ENCODE measurements around the gene DLX1. TPM values are rescaled to one million over a fixed set of nuclear protein-coding genes. Genes with fewer than 3 reads are reported as not detected.

DLX1 gene
- total RNA-seq, 4 donors from 2014 or later, result not detected

DNA sequence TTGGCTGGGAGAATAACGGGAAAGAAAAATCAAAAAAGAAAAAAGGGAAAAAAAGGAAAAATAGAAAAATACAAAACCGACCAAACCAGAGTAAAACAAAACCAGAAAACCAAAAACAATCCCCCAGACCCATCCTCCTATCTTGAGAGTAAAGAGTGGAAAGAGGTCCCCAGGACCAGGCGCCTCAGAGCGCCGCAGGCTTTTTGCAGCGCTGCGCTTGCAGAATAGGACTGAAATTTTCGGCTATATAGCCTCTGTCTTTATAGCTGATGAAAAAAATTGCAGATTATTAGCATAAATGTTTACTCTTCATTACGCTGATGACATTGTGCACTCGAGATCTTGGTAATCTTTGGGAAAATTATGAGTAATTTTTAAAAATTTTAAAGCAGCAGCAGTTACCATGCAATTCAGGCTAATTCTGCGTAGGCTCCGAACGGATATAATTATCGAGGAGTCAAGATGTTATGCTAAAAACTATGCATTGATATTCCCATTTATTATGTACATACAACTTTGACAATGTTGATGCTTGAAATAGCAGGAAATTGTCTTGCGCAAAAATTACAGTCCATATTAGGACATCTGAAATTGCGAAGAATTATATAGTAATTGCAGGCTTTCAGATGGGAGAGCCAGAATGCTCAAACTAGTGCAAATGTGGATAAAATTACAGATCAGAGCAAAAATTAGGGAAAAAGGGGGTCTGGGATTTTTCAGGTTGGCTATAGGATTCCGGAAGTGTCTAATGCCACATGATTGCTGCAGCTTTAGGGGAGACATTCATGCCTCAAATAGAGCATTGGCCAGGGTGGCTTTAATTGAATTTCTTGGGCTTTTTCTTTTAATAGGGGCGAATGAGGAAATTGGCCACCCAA is 8.3 kb downstream of the DLX1 start:
- Histone ChIP-seq H3K9me3 (peaks cover 0 to 11% (median 0%) of the 10 kb centered on the region in 4 donors), H3K27ac (no peak overlapping the region), H3K4me1 (peaks cover 4 to 35% (median 20%) of the 10 kb centered on the region in 4 donors), H3K27me3 (peaks cover 0 to 98% of the 10 kb centered on the region in 2 donors), H3K4me3 (no peak overlapping the region), H3K36me3 (no peaks in the 10 kb centered on the region)
- TF ChIP-seq, protein P1, sequence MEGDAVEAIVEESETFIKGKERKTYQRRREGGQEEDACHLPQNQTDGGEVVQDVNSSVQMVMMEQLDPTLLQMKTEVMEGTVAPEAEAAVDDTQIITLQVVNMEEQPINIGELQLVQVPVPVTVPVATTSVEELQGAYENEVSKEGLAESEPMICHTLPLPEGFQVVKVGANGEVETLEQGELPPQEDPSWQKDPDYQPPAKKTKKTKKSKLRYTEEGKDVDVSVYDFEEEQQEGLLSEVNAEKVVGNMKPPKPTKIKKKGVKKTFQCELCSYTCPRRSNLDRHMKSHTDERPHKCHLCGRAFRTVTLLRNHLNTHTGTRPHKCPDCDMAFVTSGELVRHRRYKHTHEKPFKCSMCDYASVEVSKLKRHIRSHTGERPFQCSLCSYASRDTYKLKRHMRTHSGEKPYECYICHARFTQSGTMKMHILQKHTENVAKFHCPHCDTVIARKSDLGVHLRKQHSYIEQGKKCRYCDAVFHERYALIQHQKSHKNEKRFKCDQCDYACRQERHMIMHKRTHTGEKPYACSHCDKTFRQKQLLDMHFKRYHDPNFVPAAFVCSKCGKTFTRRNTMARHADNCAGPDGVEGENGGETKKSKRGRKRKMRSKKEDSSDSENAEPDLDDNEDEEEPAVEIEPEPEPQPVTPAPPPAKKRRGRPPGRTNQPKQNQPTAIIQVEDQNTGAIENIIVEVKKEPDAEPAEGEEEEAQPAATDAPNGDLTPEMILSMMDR (IDR thresholded peaks at IDR 0.05), result no peak
- no peak for TF ChIP-seq POLR2A (IDR thresholded peaks at IDR 0.05)
- DNase-seq, result no peak

DNA sequence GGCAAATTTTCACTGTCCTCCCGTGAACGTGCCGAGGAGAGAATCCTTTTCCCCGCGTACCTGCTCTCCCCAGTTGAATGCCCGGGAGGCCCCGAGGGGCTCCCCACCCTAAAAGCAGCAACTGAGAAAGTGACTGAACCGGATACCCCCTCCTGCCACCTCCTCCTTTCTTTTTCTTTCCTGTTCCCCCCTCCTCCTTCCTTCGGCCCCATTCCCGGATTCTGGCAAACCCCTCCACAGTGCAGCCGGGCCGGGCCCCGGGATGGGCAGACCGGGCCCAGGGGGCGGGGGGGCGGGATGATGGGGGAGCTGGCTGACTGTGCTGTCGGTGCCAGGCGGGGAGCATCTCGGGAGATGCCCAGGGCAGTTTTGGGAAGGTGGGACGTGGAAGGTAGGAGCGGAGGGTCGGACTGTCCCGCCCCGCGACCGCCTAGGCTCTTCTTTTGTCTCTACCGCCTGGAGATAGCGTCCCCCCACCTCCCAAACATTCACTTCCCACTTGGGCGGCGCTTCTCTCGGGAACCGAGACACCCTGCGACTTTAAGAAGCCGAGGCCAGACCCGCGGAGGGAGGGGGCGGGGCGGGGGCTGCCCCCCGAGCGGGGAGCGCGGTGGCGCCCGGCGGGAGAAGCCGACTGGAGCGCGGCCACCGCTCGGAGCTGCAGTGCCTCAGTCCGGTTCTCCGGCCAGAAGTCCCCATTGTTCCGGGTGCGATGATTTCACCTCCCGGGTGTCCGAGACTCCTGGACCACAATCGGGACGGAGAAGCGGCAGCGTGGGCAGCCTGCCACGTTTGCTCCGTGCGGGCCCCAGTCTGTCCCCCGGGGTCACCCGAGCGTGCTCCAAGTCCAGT is 9.2 kb downstream of the DLX1 start:
- TF ChIP-seq, protein P1 (IDR thresholded peaks at IDR 0.05), result no peak
- no peak for TF ChIP-seq POLR2A (IDR thresholded peaks at IDR 0.05)
- peak in 2 of 3 donors; percentile 37 to 55 for DNase-seq
- H3K9me3 ChIP-seq, result peaks cover 0 to 11% (median 0%) of the 10 kb centered on the region in 4 donors
- H3K27ac ChIP-seq, result no peak overlapping the region
- no peaks in the 10 kb centered on the region for H3K36me3 ChIP-seq
- peak overlapping the region in 3 of 4 donors; percentile 36 to 45 (median 36) for H3K4me3 ChIP-seq
- peaks cover 4 to 42% (median 22%) of the 10 kb centered on the region in 4 donors for H3K4me1 ChIP-seq
- H3K27me3 ChIP-seq, result peaks cover 0 to 98% of the 10 kb centered on the region in 2 donors

DNA sequence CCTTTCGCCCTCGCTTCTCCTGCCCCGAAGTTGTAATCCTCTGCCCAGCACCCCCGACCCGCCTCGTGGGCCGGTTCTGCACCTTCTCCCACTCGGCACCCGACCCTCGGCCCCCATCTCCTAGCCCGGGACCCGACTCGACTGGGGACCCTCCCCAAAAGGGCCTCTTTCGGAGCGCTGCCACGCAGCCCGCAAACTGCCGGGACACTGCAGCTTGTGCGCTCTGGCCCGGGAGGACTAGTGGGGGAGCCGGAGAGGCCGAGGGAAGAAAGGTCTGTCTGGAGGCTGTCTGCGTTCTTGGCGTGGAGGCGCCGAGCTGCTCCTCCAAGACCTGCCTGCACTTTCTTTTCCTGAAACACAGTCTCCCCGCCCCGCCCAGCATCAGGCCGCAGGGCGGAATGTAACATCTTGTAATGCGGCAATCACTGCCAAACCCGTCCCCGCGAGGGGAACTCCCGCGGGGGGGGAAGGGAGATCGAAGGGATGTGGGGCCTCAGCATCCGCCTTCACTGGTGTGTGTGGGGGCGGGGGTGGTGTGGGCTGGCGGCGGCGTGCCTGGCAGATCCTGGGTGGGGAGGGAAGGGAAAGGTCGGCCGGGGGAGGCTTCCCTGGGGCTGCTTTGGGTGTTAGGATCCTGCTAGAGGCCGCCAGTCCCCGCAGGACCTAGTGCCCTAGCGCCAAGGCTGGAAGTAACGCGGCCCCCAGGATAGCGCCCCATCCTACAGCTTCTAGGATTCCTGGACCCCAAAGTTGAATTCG is 10.0 kb downstream of the DLX1 start:
- no peaks in the 10 kb centered on the region for H3K36me3 ChIP-seq
- peaks cover 4 to 50% (median 25%) of the 10 kb centered on the region in 4 donors for H3K4me1 ChIP-seq
- H3K4me3 ChIP-seq, result peak overlapping the region in 3 of 4 donors; percentile 36 to 45 (median 36)
- H3K27ac ChIP-seq, result no peak overlapping the region
- H3K27me3 ChIP-seq, result peaks cover 0 to 98% of the 10 kb centered on the region in 2 donors
- DNase-seq, result peak; percentile 49 to 72 (median 63)
- peaks cover 0 to 11% (median 0%) of the 10 kb centered on the region in 4 donors for H3K9me3 ChIP-seq
- TF ChIP-seq POLR2A (IDR thresholded peaks at IDR 0.05), result no peak
- TF ChIP-seq, protein P1 (IDR thresholded peaks at IDR 0.05), result no peak

DNA sequence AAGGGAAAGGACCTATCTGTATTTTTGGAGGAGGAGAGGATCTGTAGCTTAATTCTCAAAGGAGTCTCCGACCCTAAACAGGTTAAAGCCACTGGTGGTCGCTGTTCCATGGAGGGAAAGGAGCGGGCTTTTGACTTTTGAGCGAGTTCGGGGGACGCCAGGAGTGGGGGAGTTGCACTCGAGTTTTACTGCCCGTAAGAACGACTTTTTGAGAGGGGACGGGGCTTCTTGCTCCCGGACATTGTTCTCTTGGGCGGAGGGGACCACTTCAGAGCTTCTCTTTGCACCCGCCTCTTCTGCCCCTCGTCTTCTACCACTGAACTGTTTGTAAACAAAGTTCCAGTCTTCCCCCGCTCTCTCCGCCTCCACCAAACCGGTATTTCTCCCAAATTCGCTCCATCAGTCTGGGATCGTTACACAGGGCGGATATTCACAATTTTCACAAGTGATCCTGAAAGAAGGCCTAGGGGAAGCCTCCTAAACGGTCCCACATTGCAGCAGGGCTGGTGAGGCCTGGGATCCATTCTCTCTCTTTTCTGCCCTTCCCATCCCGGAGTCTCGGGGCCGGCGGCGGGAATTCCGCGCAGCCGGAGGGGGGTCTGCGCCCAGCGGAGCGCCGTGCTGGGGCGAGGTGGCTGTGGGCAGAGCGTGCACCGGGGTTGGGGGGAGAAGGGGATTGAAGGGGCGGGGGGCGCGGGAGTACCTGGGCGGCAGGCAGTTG is 10.8 kb downstream of the DLX1 start:
- Histone ChIP-seq H3K9me3 (peaks cover 0 to 11% (median 0%) of the 10 kb centered on the region in 4 donors), H3K36me3 (no peaks in the 10 kb centered on the region), H3K27me3 (peaks cover 0 to 98% of the 10 kb centered on the region in 2 donors), H3K4me3 (peak overlapping the region in 3 of 4 donors; percentile 18 to 35 (median 23)), H3K4me1 (peaks cover 4 to 57% (median 29%) of the 10 kb centered on the region in 4 donors), H3K27ac (no peak overlapping the region)
- TF ChIP-seq, protein P1 (IDR thresholded peaks at IDR 0.05), result no peak
- no peak for TF ChIP-seq POLR2A (IDR thresholded peaks at IDR 0.05)
- DNase-seq, result no peak

All from Peyer's patch (tissue), 4 donors.